Naive B cell (primary cell): ENCODE measurements around the gene TRPV3. TPM values are rescaled to one million over a fixed set of nuclear protein-coding genes. Genes with fewer than 3 reads are reported as not detected.
A peak's percentile ranks its signal among the peaks of the same experiment; 100 is the strongest.

Experiments used
- ATAC-seq, 2 donors: fragments of 150-1000 bp; cut with Tn5 transposase; 2 replicates each; pipeline ENCODE4 v1.10.0; 2021; ENCODE audit warnings: low read depth in 2 of 2, mild to moderate bottlenecking in 2 of 2, moderate library complexity in 2 of 2
- DNase-seq: peaks from one replicate; pipeline ENCODE4 v3.0.0; 2022
- H3K27ac Mint-ChIP-seq, 6 donors: one replicate each; pipeline ENCODE4 v1.8.0; 2020 to 2022; ENCODE audit warnings: mild to moderate bottlenecking in 6 of 6, mixed read lengths in 6 of 6, moderate library complexity in 5 of 6, inconsistent platforms in 2 of 6
- H3K27me3 Mint-ChIP-seq, 3 donors: one replicate each; pipeline ENCODE4 v1.8.0; 2021 to 2022; ENCODE audit warnings: mixed read lengths in 3 of 3, mild to moderate bottlenecking in 1 of 3
- H3K36me3 Mint-ChIP-seq, 2 donors: one replicate each; pipeline ENCODE4 v1.8.0; 2020 to 2022; ENCODE audit warnings: mixed read lengths in 2 of 2, inconsistent platforms in 1 of 2, mild to moderate bottlenecking in 1 of 2
- H3K4me1 Mint-ChIP-seq, 3 donors: one replicate each; pipeline ENCODE4 v1.8.0; 2020 to 2022; ENCODE audit warnings: mixed read lengths in 3 of 3, inconsistent platforms in 1 of 3, mild to moderate bottlenecking in 1 of 3, moderate library complexity in 1 of 3
- H3K4me3 Mint-ChIP-seq, 8 donors: one replicate each; pipeline ENCODE4 v1.8.0; 2020 to 2022; ENCODE audit warnings: mild to moderate bottlenecking in 8 of 8, mixed read lengths in 8 of 8, moderate library complexity in 8 of 8, inconsistent platforms in 2 of 8
- H3K9me3 Mint-ChIP-seq, 7 donors: one replicate each; pipeline ENCODE4 v1.8.0; 2020 to 2022; ENCODE audit warnings: mixed read lengths in 7 of 7, mild to moderate bottlenecking in 5 of 7, inconsistent platforms in 2 of 7, moderate library complexity in 1 of 7
- polyA plus RNA-seq, 6 donors: library from polyadenylated mRNA; unstranded; fragments of 300-500 nt; fragmentation: Illumina TruSeq; gene quantifications; one replicate each; pipeline ENCODE4 v1.2.3, GENCODE V29; 2021; ENCODE audit warnings: low read depth in 6 of 6

TRPV3 gene
- polyA plus RNA-seq, 6 donors from 2014 or later, result 0.19 to 0.21 TPM; not detected in 4

DNA sequence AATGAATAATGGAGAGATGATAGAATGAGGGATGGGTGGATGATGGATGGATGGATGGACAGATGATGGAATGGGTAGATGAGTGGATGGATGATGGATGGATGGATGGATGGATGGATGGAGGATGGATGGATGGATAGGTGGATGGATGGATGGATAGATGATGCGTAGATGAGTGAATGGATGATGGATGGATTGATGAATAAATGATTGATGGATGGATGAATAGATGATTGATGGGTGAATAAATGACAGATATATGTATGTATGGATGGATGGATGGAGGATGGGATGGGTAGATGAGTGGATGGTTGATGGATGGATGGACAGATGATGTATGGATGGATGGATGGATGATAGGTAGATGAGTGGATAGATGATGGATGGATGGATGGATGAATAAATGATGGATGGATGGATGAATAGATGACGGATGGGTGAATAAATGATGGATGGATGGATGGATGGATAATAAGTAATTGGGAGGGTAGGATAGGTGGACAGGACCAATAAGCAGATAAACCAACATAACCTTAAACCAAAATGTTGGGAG is 7.9 kb downstream of the TRPV3 start:
- peaks cover 0 to 5% (median 0%) of the 10 kb centered on the region in 3 donors for H3K4me1 Mint-ChIP-seq
- no peak overlapping the region for H3K27ac Mint-ChIP-seq
- H3K36me3 Mint-ChIP-seq, result no peaks in the 10 kb centered on the region
- H3K27me3 Mint-ChIP-seq, result peaks cover 12 to 25% (median 22%) of the 10 kb centered on the region in 3 donors
- no peak for ATAC-seq
- peaks cover 0 to 8% (median 0%) of the 10 kb centered on the region in 7 donors for H3K9me3 Mint-ChIP-seq
- no peak for DNase-seq
- peak overlapping the region in 1 of 8 donors; percentile 6 for H3K4me3 Mint-ChIP-seq

DNA sequence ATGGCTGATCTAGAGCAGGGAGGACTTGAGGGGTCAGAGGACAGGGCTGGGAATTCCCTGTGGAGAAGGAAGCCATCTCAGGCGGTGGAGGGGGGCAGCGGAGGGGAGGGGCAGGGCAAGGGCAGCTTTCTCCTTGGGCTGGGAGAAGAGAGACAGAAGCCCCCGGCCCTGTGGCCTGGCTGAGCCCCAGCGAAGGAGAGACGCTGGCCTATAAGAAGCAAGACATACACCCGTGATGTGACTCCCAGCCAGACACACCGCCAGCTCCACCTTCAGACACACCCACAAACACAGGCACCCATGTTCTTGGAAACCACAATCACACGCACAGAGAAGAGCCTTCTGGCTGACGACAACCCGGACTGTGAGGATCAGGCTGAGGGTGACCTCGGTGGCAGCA is 10.0 kb downstream of the TRPV3 start:
- Mint-ChIP-seq H3K27ac (no peak overlapping the region), H3K36me3 (no peaks in the 10 kb centered on the region), H3K9me3 (peaks cover 0 to 8% (median 0%) of the 10 kb centered on the region in 7 donors), H3K4me3 (no peak overlapping the region), H3K4me1 (no peaks in the 10 kb centered on the region), H3K27me3 (peaks cover 19 to 24% (median 22%) of the 10 kb centered on the region in 3 donors)
- DNase-seq (no peak), ATAC-seq (no peak)

DNA sequence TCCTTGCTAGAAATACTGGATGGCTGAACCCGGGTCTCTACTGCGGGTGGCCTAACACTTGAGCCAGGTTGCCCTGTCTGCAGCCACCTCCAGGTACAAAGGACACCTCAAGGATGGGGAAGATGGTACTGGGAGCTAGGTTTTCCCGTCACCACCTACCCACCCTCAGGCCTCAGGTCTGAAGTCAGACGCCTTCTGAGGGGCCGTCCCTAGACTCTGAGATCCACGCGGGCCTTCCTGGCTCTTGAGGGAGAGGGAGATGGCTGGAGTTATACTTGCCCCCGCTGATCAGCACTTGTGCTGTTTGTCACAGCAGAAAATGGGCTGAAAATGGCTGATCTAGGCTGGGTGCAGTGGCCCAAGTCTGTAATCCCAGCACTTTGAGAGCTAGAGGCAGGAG is 10.6 kb downstream of the TRPV3 start:
- H3K36me3 Mint-ChIP-seq, result no peaks in the 10 kb centered on the region
- peaks cover 19 to 29% (median 26%) of the 10 kb centered on the region in 3 donors for H3K27me3 Mint-ChIP-seq
- no peak for ATAC-seq
- H3K4me3 Mint-ChIP-seq, result no peak overlapping the region
- H3K4me1 Mint-ChIP-seq, result no peaks in the 10 kb centered on the region
- H3K27ac Mint-ChIP-seq, result no peak overlapping the region
- H3K9me3 Mint-ChIP-seq, result peaks cover 0 to 8% (median 0%) of the 10 kb centered on the region in 7 donors
- no peak for DNase-seq

DNA sequence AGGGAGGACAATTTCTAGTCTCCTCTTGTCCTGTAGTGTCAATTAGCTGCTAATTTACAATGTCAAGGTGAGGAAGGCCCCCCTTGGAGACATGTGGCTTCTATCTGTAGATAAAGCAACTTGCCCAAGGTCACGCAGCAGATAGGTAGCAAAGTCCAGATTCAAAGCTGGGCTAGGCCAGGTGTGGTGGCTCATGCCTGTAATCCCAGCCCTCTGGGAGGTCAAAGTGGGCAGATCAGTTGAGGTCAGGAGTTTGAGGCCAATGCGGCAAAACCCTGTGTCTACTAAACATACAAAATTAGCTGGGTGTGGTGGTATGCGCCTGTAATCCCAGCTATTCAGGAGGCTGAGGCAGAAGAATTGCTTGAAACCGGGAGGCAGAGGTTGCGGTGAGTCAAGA is 11.1 kb downstream of the TRPV3 start:
- no peak for ATAC-seq

DNA sequence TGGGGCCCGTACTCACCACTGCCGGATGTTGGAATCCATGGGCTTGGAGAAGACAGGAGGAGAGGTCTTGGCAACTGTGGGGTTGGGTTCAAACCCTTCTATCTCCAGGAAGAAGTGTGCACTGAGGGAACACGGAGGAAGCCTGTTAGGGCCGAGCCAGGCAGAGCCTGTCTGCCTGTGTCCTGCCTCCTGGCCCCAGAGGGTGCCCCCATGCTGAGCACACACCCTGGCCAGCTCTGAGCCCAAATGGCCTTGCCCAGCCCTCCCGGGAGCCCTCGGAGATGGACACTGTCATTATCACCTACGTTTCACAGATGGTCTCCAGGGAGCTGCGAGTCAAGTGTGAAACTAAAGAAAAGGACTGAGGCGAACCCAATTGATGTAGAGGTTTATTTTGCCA is 12.5 kb downstream of the TRPV3 start:
- Mint-ChIP-seq H3K4me1 (no peaks in the 10 kb centered on the region), H3K27me3 (peaks cover 19 to 29% (median 26%) of the 10 kb centered on the region in 3 donors), H3K36me3 (no peaks in the 10 kb centered on the region), H3K27ac (no peak overlapping the region), H3K9me3 (peaks cover 0 to 8% (median 0%) of the 10 kb centered on the region in 7 donors), H3K4me3 (no peak overlapping the region)
- no peak for DNase-seq
- ATAC-seq, result no peak

More for the DNA sequence above, 11.1 kb downstream of the TRPV3 start:
- peaks cover 0 to 8% (median 0%) of the 10 kb centered on the region in 7 donors for H3K9me3 Mint-ChIP-seq
- no peak overlapping the region for H3K4me3 Mint-ChIP-seq
- H3K36me3 Mint-ChIP-seq, result no peaks in the 10 kb centered on the region
- no peak for DNase-seq
- no peak overlapping the region for H3K27ac Mint-ChIP-seq
- H3K4me1 Mint-ChIP-seq, result no peaks in the 10 kb centered on the region
- peaks cover 19 to 31% (median 26%) of the 10 kb centered on the region in 3 donors for H3K27me3 Mint-ChIP-seq

DNA sequence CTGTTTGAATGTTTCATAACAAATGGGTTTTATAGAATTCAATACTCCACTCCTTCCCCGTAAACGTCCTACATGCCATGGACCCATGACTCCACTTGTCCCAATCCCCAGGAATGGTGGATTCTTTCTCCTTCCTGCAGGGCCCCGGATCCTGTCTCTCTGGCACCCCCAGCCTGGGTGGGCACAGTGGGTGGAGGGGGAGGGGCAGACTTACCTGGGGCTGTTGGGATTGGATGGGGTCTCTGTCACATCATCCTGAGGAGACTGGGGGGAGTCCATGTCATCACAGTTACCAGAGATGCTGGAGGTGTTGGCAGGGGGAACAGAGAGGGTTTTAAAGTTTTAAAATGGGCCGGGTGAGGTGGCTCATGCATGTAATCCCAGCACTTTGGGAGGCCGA is 13.2 kb downstream of the TRPV3 start:
- Mint-ChIP-seq H3K9me3 (peaks cover 0 to 2% (median 0%) of the 10 kb centered on the region in 7 donors), H3K4me1 (no peaks in the 10 kb centered on the region), H3K27me3 (peaks cover 12 to 23% (median 19%) of the 10 kb centered on the region in 3 donors), H3K27ac (no peak overlapping the region), H3K36me3 (no peaks in the 10 kb centered on the region), H3K4me3 (no peak overlapping the region)
- no peak for DNase-seq
- ATAC-seq, result no peak

DNA sequence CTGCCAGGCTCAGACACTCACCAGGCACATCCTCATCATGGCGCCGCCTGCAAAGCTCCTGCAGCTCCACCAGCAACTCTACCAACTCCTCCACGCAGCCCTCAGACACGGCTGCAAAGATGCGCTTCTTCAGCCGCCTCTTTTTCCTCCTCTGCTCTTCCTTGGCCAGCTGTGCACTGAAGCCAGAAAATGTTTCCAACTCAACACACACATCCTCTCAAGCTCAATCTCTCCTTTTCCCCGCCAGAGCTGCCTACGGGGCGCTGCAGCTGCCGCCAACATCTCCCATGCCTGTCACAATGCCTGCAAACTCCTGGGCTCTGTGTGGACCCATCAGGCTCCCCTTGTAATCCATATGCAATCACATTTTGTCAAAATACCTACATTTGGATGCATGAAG is 14.2 kb downstream of the TRPV3 start:
- H3K27ac Mint-ChIP-seq, result no peak overlapping the region
- no peak for ATAC-seq

DNA sequence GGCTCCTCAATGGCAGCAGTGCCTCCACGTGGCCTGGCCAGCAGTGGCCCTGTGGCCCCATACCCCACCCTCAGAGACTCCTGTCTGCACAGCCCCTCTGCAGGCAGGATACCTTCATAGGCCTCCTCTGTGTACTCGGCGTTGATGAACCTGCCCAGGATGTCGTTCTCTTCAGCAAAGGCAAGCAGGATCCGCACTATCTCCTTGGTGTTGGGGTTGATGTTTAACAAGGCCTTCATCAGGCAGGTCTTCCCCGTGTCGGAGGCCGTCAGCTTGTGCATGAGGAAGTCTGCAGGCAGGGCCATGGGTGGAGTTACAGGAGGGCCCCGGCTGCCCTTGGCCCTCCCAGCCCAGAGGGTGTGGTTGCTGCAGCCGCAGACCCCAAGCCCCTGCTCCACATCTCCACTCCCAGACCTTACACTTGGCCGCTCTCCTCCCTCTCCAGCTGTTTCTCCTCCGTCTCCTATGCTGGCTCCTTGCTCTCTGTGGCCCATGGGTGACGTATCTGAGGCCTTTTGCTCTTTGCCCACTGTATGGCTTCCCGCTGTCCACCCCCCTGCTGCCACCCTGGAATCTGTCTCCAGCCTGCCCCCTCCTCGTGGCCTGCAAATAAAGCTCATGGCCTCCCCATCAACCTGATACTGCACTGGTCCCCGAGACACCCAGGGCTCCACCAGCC is 15.1 kb downstream of the TRPV3 start:
- DNase-seq, result no peak
- H3K27ac Mint-ChIP-seq, result no peak overlapping the region
- peak overlapping the region in 1 of 8 donors; percentile 69 for H3K4me3 Mint-ChIP-seq
- H3K36me3 Mint-ChIP-seq, result no peaks in the 10 kb centered on the region
- peaks cover 7 to 27% (median 15%) of the 10 kb centered on the region in 3 donors for H3K27me3 Mint-ChIP-seq
- H3K4me1 Mint-ChIP-seq, result no peaks in the 10 kb centered on the region
- ATAC-seq, result no peak
- no peaks in the 10 kb centered on the region for H3K9me3 Mint-ChIP-seq

More for the DNA sequence above, 14.2 kb downstream of the TRPV3 start:
- Mint-ChIP-seq H3K36me3 (no peaks in the 10 kb centered on the region), H3K4me1 (no peaks in the 10 kb centered on the region), H3K27me3 (peaks cover 7 to 23% (median 15%) of the 10 kb centered on the region in 3 donors), H3K4me3 (no peak overlapping the region), H3K9me3 (no peaks in the 10 kb centered on the region)
- DNase-seq, result no peak

DNA sequence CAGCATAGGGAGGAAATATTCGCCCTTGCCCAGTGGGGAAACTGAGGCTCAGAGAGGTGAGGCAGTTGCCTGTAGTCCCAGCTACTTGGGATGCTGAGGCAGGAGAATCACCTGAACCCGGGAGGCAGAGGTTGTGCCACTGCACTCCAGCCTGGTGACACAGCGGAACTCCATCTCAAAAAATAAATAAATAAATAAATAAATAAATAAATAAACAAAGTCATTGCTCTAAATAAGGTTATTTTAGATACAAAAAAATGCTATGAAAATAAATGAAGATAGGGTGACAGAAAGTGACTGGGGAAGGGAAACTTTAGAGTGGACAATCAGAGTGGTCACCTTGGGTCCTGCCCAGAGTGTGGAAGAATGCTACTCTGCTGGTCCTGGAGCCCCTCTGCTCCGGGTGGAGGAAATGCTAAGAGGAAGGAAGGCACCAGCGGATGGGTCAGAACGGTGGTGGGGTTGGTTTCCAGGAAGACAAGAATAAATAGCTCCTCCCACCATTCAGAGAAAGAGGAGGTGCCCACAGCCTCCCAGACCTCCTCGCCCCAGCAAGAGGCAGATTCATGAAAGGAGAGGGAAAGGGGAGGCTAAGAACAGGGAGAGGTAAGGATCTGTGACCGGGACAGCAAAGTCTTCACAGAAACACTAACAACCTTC is 17.6 kb downstream of the TRPV3 start:
- Mint-ChIP-seq H3K4me3 (no peak overlapping the region), H3K27me3 (peaks cover 7 to 37% (median 15%) of the 10 kb centered on the region in 3 donors), H3K27ac (no peak overlapping the region)

DNA sequence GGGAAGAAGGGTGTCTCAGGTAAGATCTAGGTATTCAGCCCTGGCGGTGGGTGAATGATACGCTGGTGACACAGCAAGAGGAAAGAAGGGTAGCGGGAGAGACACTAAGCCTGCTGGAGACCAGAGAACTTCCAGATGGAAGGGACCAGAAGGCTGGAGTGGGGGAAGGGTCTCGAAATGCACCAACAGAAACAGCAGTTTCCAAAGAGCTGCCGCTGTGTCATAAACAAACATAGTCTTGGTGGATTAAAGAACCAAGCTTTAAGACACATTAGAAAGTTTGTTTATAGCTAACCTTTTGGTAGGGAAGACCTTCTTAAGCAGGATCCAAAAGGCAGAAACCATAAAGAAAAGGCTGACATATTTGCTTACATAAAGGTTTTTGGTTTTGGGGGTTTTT is 20.9 kb downstream of the TRPV3 start:
- ATAC-seq (no peak), DNase-seq (no peak)
- Mint-ChIP-seq H3K27me3 (peaks cover 4 to 29% (median 9%) of the 10 kb centered on the region in 3 donors), H3K27ac (peak overlapping the region in 3 of 6 donors; percentile 44 to 92 (median 52)), H3K9me3 (no peaks in the 10 kb centered on the region), H3K4me3 (peak overlapping the region in 1 of 8 donors; percentile 20), H3K36me3 (no peaks in the 10 kb centered on the region), H3K4me1 (peaks cover 5 to 13% (median 13%) of the 10 kb centered on the region in 3 donors)

More for the DNA sequence above, 17.6 kb downstream of the TRPV3 start:
- no peaks in the 10 kb centered on the region for H3K9me3 Mint-ChIP-seq
- ATAC-seq (no peak), DNase-seq (no peak)
- peaks cover 0 to 8% (median 3%) of the 10 kb centered on the region in 3 donors for H3K4me1 Mint-ChIP-seq
- no peaks in the 10 kb centered on the region for H3K36me3 Mint-ChIP-seq

DNA sequence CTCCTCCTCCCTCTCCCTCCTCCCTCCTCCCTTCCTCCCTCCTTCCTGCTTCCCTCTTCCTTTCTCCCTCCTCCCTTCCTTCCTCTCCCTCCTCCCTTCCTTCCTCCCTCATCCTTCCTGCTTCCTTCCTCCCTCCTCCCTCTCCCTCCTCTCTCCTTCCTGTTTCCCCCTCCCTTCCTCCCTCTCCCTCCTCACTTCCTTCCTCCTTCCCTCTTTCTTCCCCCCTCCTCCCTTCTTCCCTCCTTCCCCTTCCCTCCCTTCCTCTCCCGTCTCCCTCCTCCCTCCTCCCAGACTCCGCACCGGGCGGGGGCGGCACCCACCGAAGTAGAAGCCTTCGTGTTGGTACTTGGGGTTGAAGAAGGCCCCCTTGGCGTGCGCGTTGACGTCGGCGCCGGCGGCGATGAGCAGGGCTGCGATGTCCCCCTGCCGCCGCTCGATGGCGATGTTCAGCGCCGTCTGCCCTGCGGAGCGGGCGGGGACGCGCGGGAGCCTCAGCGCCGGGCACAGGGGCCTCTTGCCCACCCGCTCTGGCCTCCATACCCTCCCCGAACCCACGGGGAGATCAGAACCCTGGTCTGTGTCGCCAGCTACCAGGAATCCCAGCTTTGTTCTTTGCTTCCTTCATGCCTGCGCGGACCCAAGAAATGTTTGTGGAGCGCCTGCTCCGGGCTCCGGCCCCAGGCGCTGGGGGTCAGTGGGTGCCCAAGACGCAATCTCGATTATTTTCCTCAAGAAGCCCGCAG is 22.2 kb downstream of the TRPV3 start:
- peak; percentile 77 to 78 for ATAC-seq

DNA sequence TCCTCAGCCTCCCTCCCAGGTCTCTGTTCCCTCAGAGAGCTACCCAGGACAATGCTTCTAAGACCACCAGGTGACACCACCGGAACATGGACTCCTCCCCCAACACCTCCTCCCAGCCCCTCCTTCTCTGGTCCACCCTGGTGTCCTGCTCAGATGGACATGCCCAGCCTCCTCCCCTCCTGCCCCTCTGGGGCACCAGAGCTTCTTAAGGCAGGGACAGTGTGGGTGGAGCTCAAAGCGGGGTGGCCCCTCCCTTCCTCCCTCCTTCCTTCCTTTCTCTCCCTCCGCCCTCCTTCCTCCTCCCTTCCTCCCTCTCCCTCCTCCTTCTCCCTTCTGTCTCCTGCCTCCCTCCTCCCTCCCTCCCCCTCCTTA is 22.7 kb downstream of the TRPV3 start:
- H3K9me3 Mint-ChIP-seq, result no peaks in the 10 kb centered on the region
- H3K27ac Mint-ChIP-seq, result peak overlapping the region in 1 of 6 donors; percentile 49
- DNase-seq, result no peak
- H3K36me3 Mint-ChIP-seq, result no peaks in the 10 kb centered on the region
- peak in 1 of 2 donors; percentile 23 for ATAC-seq
- peaks cover 5 to 13% (median 13%) of the 10 kb centered on the region in 3 donors for H3K4me1 Mint-ChIP-seq
- H3K27me3 Mint-ChIP-seq, result peaks cover 4 to 24% (median 9%) of the 10 kb centered on the region in 3 donors
- peak overlapping the region in 5 of 8 donors; percentile 13 to 54 (median 37) for H3K4me3 Mint-ChIP-seq

More for the DNA sequence above, 22.2 kb downstream of the TRPV3 start:
- H3K36me3 Mint-ChIP-seq, result no peaks in the 10 kb centered on the region
- H3K27me3 Mint-ChIP-seq, result peaks cover 4 to 24% (median 9%) of the 10 kb centered on the region in 3 donors
- H3K27ac Mint-ChIP-seq, result peak overlapping the region in 3 of 6 donors; percentile 30 to 66 (median 38)
- peak; percentile 33 for DNase-seq
- no peaks in the 10 kb centered on the region for H3K9me3 Mint-ChIP-seq
- H3K4me1 Mint-ChIP-seq, result peaks cover 5 to 13% (median 13%) of the 10 kb centered on the region in 3 donors
- peak overlapping the region in 7 of 8 donors; percentile 10 to 69 (median 54) for H3K4me3 Mint-ChIP-seq

DNA sequence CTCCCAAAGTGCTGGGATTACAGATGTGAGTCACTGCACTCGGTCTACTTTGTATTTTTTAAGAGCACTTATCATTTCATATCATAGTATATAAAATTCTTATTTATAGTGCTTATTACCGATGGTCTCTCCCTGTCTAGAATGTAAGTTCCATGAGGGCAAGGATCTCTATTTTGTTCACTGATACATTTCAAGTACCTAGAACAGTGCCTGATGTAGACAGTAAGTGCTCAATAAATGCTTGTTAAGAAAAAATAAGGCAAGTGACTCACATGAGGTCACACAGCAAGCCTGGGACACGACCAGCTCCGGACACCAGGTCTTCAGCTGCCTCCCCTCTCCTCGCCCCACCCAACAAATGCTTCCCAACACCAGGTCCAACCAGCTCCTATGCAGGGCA is 23.9 kb downstream of the TRPV3 start:
- Mint-ChIP-seq H3K27ac (no peak overlapping the region), H3K9me3 (no peaks in the 10 kb centered on the region), H3K27me3 (peaks cover 4 to 31% (median 9%) of the 10 kb centered on the region in 3 donors), H3K36me3 (no peaks in the 10 kb centered on the region), H3K4me1 (peaks cover 5 to 15% (median 13%) of the 10 kb centered on the region in 3 donors), H3K4me3 (no peak overlapping the region)
- ATAC-seq (no peak), DNase-seq (no peak)
